WERI-Rb-1 (cell line): Measurements from ENCODE around the gene SEMG2.

Experiments used
- DNase-seq: peaks from one replicate; pipeline ENCODE4 v3.0.0-alpha.2; 2020
- H3K27ac ChIP-seq: fragments of 250-450 bp; sonication (Bioruptor Pico); 2 replicates; pipeline ENCODE4 v1.5.1; 2020; ENCODE audit warnings: mild to moderate bottlenecking, moderate library complexity
- H3K27me3 ChIP-seq: fragments of 250-450 bp; sonication (Bioruptor Pico); 2 replicates; pipeline ENCODE4 v1.5.1; 2021; ENCODE audit warnings: mild to moderate bottlenecking, low read depth, moderate library complexity; ENCODE audit not compliant: insufficient read depth, severe bottlenecking
- H3K36me3 ChIP-seq: fragments of 250-450 bp; sonication (Bioruptor Pico); 2 replicates; pipeline ENCODE4 v1.5.1; 2020; ENCODE audit warnings: mild to moderate bottlenecking, moderate library complexity
- H3K4me3 ChIP-seq: 2 replicates; pipeline ENCODE4 v1.5.1; 2011; ENCODE audit warnings: low read depth, mild to moderate bottlenecking, control low read depth, low read length
- H3K9me3 ChIP-seq: fragments of 250-450 bp; sonication (Bioruptor Pico); 2 replicates; pipeline ENCODE4 v1.5.1; 2021; ENCODE audit warnings: mild to moderate bottlenecking, moderate library complexity; ENCODE audit not compliant: severe bottlenecking
- TF ChIP-seq, protein P1 (sequence below): IDR thresholded peaks from 2 replicates; pipeline ENCODE4 v1.5.1; 2011; ENCODE audit warnings: low read depth, mild to moderate bottlenecking, control low read depth, inconsistent platforms, low read length

SEMG2 gene

DNA sequence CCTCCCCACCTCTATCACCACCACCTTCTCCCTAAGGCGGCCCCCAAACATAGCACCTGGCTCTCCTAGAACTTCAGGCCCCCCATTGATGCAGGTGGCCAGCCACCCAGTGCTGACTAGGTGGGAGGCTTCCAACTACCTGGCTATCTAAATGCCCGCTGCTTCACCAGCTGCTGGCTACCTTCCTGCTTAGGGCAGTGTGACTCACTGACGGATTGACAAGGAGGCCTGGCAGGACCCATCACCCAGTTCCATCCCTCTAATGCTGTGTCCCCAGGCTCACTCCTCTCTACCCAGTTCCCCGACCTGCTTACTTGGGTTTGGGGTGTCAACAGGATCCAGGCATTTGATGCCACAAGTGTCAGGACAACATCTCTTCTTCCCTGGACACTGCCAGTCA, 32.1 kb downstream of the SEMG2 start:
- Histone ChIP-seq H3K27me3 (no peaks in the 10 kb centered on the region), H3K4me3 (no peak overlapping the region), H3K36me3 (no peaks in the 10 kb centered on the region), H3K9me3 (no peaks in the 10 kb centered on the region), H3K27ac (no peak overlapping the region)
- DNase-seq, result no peak
- TF ChIP-seq, protein P1, sequence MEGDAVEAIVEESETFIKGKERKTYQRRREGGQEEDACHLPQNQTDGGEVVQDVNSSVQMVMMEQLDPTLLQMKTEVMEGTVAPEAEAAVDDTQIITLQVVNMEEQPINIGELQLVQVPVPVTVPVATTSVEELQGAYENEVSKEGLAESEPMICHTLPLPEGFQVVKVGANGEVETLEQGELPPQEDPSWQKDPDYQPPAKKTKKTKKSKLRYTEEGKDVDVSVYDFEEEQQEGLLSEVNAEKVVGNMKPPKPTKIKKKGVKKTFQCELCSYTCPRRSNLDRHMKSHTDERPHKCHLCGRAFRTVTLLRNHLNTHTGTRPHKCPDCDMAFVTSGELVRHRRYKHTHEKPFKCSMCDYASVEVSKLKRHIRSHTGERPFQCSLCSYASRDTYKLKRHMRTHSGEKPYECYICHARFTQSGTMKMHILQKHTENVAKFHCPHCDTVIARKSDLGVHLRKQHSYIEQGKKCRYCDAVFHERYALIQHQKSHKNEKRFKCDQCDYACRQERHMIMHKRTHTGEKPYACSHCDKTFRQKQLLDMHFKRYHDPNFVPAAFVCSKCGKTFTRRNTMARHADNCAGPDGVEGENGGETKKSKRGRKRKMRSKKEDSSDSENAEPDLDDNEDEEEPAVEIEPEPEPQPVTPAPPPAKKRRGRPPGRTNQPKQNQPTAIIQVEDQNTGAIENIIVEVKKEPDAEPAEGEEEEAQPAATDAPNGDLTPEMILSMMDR, result no peak

DNA sequence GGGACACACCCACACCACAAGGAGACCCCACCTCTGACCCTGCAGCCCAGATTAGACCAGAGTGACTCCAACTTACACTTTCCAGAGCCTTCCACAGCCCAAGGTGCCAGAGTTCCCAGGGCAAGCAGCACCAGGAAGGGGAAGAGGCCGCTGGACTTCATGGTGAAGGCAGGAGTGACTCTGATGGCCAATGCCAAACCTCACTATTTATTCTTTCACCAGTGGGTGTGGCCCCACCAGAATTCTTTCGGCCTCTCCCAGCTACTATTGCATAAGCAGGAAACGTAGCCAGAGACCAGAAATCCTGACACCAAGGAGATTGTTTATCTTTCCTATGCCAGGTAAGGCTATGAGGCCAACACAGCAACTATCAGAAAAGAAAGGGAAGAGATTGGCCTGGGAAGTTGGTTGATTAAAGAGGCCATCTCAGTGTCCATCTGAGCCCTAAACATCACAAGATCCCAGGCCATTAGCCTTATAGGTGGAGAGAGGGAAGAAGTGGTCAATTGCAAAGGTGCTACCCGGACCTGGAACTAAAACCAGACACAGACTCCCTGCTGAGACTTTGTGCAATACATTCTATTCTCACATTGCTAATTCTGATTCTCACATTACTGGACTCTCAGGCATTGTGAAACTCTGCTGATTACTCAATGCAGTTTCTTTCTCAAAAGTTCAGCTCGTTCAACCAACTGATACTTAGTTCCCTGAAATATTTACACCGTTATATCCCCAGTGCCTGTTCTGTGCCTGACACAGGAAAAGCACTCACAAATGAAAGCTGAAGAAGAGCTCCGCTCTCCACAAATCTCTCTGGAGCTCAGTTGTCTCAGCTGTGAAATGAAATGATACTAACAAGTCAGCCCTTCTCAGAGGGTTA, 33.5 kb downstream of the SEMG2 start, which contains the start of gene SLPI:
SLPI (minus strand) TSS at position 182 of the 880 bp plus-strand sequence; CDS start at position 161, 21 bp downstream.
- DNase-seq, result no peak
- no peak within 1 kb of the TSS for H3K27ac ChIP-seq
- no peaks in the 10 kb centered on the region for H3K36me3 ChIP-seq
- no peaks in the 10 kb centered on the region for H3K27me3 ChIP-seq
- no peaks in the 10 kb centered on the region for H3K9me3 ChIP-seq
- no peak within 1 kb of the TSS for H3K4me3 ChIP-seq
- TF ChIP-seq, protein P1, result no peak

DNA sequence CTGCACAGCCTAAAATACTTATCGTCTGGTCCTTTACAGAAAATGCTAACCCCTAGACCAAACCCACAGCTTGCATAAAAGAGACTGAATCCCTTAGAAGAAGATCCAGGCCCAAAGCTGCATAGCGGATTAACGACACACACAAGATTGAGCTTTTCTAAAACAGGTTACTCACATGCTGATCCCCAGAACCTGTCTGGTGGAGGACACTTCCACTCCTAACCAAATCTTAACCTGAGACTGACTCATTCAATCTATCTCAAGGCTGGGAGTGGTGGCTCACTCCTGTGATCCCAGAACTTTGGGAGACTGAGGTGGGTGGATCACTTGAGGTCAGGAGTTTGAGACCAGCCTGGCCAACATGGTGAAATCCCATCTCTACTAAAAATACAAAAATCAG, 36.0 kb downstream of the SEMG2 start:
- TF ChIP-seq, protein P1, result no peak
- DNase-seq, result no peak
- no peak overlapping the region for H3K27ac ChIP-seq
- H3K4me3 ChIP-seq, result no peak overlapping the region
- H3K36me3 ChIP-seq, result no peaks in the 10 kb centered on the region
- no peaks in the 10 kb centered on the region for H3K9me3 ChIP-seq
- H3K27me3 ChIP-seq, result no peaks in the 10 kb centered on the region

DNA sequence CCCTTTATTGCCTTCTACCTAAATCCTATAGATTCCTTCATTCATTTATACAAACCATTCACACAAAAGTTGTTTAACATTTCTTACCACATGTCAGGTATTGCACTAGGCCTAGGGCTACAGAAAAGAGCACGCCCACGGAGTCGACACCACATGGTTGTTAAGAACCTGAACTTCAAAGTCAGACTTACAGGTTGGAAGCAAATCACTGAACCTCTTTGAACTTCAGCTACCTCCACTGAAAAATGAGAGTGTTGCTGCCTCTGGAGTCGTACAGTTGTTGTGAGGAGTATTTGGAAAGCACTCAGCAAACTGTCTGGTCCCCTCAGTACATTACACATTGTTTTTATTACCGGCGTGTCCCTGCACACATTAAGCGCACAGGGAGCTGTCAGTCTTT, 36.5 kb downstream of the SEMG2 start:
- Histone ChIP-seq H3K27ac (no peak overlapping the region), H3K27me3 (no peaks in the 10 kb centered on the region), H3K9me3 (no peaks in the 10 kb centered on the region), H3K4me3 (no peak overlapping the region), H3K36me3 (no peaks in the 10 kb centered on the region)
- DNase-seq, result no peak
- TF ChIP-seq, protein P1, result no peak

DNA sequence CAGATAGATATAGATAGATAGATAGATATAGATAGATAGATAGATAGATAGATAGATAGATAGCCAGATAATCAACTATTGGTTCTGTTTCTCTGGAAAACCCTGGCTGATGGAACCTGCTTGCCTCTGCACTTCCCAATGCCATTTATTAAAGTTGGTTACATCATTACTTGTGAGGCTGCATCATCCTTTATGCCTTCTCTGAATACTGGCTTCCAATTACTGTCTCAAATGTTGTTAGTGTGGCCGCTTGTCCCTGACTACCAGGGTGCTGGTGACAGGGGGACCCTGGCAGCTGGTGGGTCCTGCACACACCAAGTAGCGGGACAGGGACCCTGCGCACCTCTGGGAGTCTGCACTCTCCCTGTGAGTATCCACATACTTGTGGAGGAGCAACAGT, 37.1 kb downstream of the SEMG2 start:
- no peak for DNase-seq

More for the DNA sequence above, 37.1 kb downstream of the SEMG2 start:
- Histone ChIP-seq H3K36me3 (no peaks in the 10 kb centered on the region), H3K27me3 (no peaks in the 10 kb centered on the region), H3K9me3 (no peaks in the 10 kb centered on the region), H3K27ac (no peak overlapping the region), H3K4me3 (no peak overlapping the region)
- TF ChIP-seq, protein P1, result no peak
